Liver (tissue), 9 donors: ENCODE measurements around the gene RGP1. TPM values are rescaled to one million over a fixed set of nuclear protein-coding genes. Genes with fewer than 3 reads are reported as not detected.

Experiments
- DNase-seq: peaks from one replicate; pipeline ENCODE4 v3.0.0-alpha.2; 2017; ENCODE audit warnings: low spot score
- H3K27ac ChIP-seq, 2 donors: one replicate each; pipeline ENCODE4 v1.7.0; 2013; ENCODE audit warnings: inconsistent platforms in 2 of 2, low read length in 2 of 2, control low read depth in 1 of 2, low read depth in 1 of 2, mild to moderate bottlenecking in 1 of 2
- H3K27me3 ChIP-seq, 4 donors: one replicate each; pipeline versions ENCODE4 v1.6.1 to v1.7.0; 2013; ENCODE audit warnings: low read length in 3 of 4, inconsistent platforms in 1 of 4, mild to moderate bottlenecking in 1 of 4, moderate library complexity in 1 of 4; ENCODE audit not compliant: control insufficient read depth in 4 of 4, insufficient read depth in 4 of 4
- H3K36me3 ChIP-seq, 4 donors: one replicate each; pipeline versions ENCODE4 v1.6.1 to v1.7.0; 2013; ENCODE audit warnings: low read length in 3 of 4, mild to moderate bottlenecking in 3 of 4, low read depth in 1 of 4, moderate library complexity in 1 of 4; ENCODE audit not compliant: control insufficient read depth in 4 of 4, insufficient read depth in 3 of 4
- H3K4me1 ChIP-seq, 4 donors: one replicate each; pipeline versions ENCODE4 v1.6.1 to v1.7.0; 2013; ENCODE audit warnings: low read length in 3 of 4, mild to moderate bottlenecking in 3 of 4, moderate library complexity in 1 of 4; ENCODE audit not compliant: control insufficient read depth in 4 of 4, insufficient read depth in 4 of 4
- H3K4me3 ChIP-seq, 3 donors: one replicate each; pipeline versions ENCODE4 v1.6.1 to v1.7.0; 2013; ENCODE audit warnings: low read length in 3 of 3, control low read depth in 1 of 3, low read depth in 1 of 3, mild to moderate bottlenecking in 1 of 3
- H3K9ac ChIP-seq, 2 donors: one replicate each; pipeline ENCODE4 v1.7.0; 2013; ENCODE audit warnings: low read length in 2 of 2, mild to moderate bottlenecking in 2 of 2, moderate library complexity in 2 of 2, control low read depth in 1 of 2, low read depth in 1 of 2
- H3K9me3 ChIP-seq, 4 donors: one replicate each; pipeline versions ENCODE4 v1.6.1 to v1.7.0; 2013; ENCODE audit warnings: low read length in 3 of 4; ENCODE audit not compliant: control insufficient read depth in 4 of 4
- ATF3 ChIP-seq: IDR thresholded peaks from 2 replicates; pipeline ENCODE4 v1.6.1; 2016; ENCODE audit warnings: antibody characterized with exemption
- EGR1 ChIP-seq, 2 donors: IDR thresholded peaks; 2 replicates each; pipeline ENCODE4 v1.6.1; 2016 to 2018; ENCODE audit warnings: antibody characterized with exemption in 2 of 2, low read depth in 2 of 2
- FOXA1 ChIP-seq: IDR thresholded peaks from 2 replicates; pipeline ENCODE4 v1.6.1; 2016; ENCODE audit warnings: antibody characterized with exemption
- FOXA2 ChIP-seq: IDR thresholded peaks from 2 replicates; pipeline ENCODE4 v1.6.1; 2016; ENCODE audit warnings: antibody characterized with exemption
- HNF4A ChIP-seq, 2 donors: conservative IDR thresholded peaks; 2 replicates each; pipeline ENCODE4 v1.6.1; 2016; ENCODE audit warnings: antibody characterized with exemption in 2 of 2, mild to moderate bottlenecking in 2 of 2
- HNF4G ChIP-seq: IDR thresholded peaks from 2 replicates; pipeline ENCODE4 v1.6.1; 2016; ENCODE audit warnings: antibody characterized with exemption
- JUND ChIP-seq, 2 donors: IDR thresholded peaks; 2 replicates each; pipeline ENCODE4 v1.6.1; 2016; ENCODE audit warnings: antibody characterized with exemption in 2 of 2
- MAX ChIP-seq: IDR thresholded peaks from 2 replicates; pipeline ENCODE4 v1.6.1; 2016; ENCODE audit warnings: antibody characterized with exemption
- NR2F2 ChIP-seq: IDR thresholded peaks from 2 replicates; pipeline ENCODE4 v1.6.1; 2016; ENCODE audit warnings: antibody characterized with exemption
- RAD21 ChIP-seq, 2 donors: IDR thresholded peaks; 2 replicates each; pipeline ENCODE4 v1.6.1; 2016; ENCODE audit warnings: antibody characterized with exemption in 2 of 2, mild to moderate bottlenecking in 2 of 2
- RXRA ChIP-seq, 2 donors: IDR thresholded peaks; 2 replicates each; pipeline ENCODE4 v1.6.1; 2017 to 2018; ENCODE audit warnings: antibody characterized with exemption in 2 of 2, mild to moderate bottlenecking in 1 of 2
- SP1 ChIP-seq: IDR thresholded peaks from 2 replicates; pipeline ENCODE4 v1.6.1; 2018; ENCODE audit warnings: antibody characterized with exemption, mild to moderate bottlenecking
- TAF1 ChIP-seq: conservative IDR thresholded peaks from 2 replicates; pipeline ENCODE4 v1.6.1; 2016; ENCODE audit warnings: antibody characterized with exemption, mild to moderate bottlenecking
- YY1 ChIP-seq: IDR thresholded peaks from 2 replicates; pipeline ENCODE4 v1.6.1; 2016; ENCODE audit warnings: antibody characterized with exemption, mild to moderate bottlenecking
- WGBS: extraction: QIAGEN DNeasy Blood & Tissue Kit; methylation state at CpG from one replicate; pipeline ENCODE4 v1.1.7; 2013; 5-methylcytosine and 5-hydroxymethylcytosine counted together
- polyA plus RNA-seq, 2 donors: library from polyadenylated mRNA; stranded (reverse) in 1 of 2; unstranded in 1 of 2; fragments of 200-250 nt in 1 of 2; fragments of >200 nt in 1 of 2; fragmentation: Nextera tagmentation in 1 of 2; extraction: Ambion mirVana in 1 of 2; gene quantifications; one replicate each; pipeline versions ENCODE4 v1.2.1 to v1.2.3, GENCODE V29; 2013 to 2015
- total RNA-seq, 2 donors: library from RNA; depleted of rRNA; stranded (reverse); fragments of >200 nt; gene quantifications; one replicate each; pipeline ENCODE4 v1.2.3, GENCODE V29; 2014
- TF ChIP-seq, protein P1 (sequence below): IDR thresholded peaks from 2 replicates; pipeline ENCODE4 v1.6.1; 2016; ENCODE audit warnings: antibody characterized with exemption, mild to moderate bottlenecking
- TF ChIP-seq, protein P2 (sequence below): fragments of 150-350 bp; IDR thresholded peaks from 2 replicates; pipeline ENCODE4 v1.5.1; 2017; ENCODE audit warnings: improper control_type of control experiment, low read depth, low read length; ENCODE audit not compliant: missing input control
- TF ChIP-seq, protein P3 (sequence below): IDR thresholded peaks from 2 replicates; pipeline ENCODE4 v1.6.1; 2016; ENCODE audit warnings: antibody characterized with exemption
- donor health status: healthy.
- donor health status: healthy.
- donor health status: healthy.
- donor health status: healthy.
- donor health status: healthy.

RGP1 gene
- total and polyA plus RNA-seq, 4 donors: 2.6 to 10.7 (median 5.9) TPM

DNA sequence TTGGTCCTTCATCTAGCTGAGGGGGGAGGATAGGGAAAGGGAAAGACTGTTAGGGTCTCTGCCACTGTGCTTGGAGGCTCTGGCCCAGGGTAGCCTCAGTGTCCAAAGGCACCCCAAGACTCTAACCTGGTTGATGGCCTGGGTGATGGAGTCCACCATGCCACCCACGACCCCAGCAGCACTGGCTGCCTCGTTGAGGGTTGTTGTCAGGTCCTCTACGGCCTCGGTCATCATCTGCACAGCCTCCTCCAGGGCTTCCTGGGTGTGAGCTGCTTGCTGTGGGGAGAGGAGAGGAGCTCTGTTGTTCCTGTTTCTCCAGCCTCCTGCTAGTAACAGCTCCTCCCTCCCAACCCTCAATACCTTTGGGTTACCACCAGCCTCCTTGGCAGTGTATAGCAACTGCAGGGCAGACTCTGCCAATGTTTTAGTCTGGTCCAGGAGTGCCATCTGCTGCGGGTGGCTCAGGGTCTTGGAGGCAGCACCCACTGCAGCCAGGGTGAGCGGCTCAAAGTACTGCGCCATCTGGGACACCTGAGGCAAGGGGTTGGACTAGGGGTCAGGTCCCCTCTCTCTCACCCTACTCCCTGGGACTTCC is 43.2 kb upstream of the RGP1 start:
- Histone ChIP-seq H3K9ac (no peak overlapping the region), H3K4me3 (no peak overlapping the region), H3K9me3 (no peaks in the 10 kb centered on the region), H3K4me1 (no peaks in the 10 kb centered on the region), H3K27ac (no peak overlapping the region), H3K36me3 (peaks cover 46 to 92% (median 88%) of the 10 kb centered on the region in 4 donors), H3K27me3 (no peaks in the 10 kb centered on the region)
- WGBS: 95% methylated on average over 7 of the region's 7 CpGs
- DNase-seq: no peak
- TF ChIP-seq FOXA1: no peak
- TF ChIP-seq, protein P1, sequence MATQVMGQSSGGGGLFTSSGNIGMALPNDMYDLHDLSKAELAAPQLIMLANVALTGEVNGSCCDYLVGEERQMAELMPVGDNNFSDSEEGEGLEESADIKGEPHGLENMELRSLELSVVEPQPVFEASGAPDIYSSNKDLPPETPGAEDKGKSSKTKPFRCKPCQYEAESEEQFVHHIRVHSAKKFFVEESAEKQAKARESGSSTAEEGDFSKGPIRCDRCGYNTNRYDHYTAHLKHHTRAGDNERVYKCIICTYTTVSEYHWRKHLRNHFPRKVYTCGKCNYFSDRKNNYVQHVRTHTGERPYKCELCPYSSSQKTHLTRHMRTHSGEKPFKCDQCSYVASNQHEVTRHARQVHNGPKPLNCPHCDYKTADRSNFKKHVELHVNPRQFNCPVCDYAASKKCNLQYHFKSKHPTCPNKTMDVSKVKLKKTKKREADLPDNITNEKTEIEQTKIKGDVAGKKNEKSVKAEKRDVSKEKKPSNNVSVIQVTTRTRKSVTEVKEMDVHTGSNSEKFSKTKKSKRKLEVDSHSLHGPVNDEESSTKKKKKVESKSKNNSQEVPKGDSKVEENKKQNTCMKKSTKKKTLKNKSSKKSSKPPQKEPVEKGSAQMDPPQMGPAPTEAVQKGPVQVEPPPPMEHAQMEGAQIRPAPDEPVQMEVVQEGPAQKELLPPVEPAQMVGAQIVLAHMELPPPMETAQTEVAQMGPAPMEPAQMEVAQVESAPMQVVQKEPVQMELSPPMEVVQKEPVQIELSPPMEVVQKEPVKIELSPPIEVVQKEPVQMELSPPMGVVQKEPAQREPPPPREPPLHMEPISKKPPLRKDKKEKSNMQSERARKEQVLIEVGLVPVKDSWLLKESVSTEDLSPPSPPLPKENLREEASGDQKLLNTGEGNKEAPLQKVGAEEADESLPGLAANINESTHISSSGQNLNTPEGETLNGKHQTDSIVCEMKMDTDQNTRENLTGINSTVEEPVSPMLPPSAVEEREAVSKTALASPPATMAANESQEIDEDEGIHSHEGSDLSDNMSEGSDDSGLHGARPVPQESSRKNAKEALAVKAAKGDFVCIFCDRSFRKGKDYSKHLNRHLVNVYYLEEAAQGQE: no peak
- no peak for TF ChIP-seq NR2F2
- no peak for TF ChIP-seq HNF4G
- no peak for TF ChIP-seq MAX
- TF ChIP-seq YY1: no peak
- no peak for TF ChIP-seq HNF4A (conservative IDR thresholded peaks at IDR 0.05)
- TF ChIP-seq, protein P2, sequence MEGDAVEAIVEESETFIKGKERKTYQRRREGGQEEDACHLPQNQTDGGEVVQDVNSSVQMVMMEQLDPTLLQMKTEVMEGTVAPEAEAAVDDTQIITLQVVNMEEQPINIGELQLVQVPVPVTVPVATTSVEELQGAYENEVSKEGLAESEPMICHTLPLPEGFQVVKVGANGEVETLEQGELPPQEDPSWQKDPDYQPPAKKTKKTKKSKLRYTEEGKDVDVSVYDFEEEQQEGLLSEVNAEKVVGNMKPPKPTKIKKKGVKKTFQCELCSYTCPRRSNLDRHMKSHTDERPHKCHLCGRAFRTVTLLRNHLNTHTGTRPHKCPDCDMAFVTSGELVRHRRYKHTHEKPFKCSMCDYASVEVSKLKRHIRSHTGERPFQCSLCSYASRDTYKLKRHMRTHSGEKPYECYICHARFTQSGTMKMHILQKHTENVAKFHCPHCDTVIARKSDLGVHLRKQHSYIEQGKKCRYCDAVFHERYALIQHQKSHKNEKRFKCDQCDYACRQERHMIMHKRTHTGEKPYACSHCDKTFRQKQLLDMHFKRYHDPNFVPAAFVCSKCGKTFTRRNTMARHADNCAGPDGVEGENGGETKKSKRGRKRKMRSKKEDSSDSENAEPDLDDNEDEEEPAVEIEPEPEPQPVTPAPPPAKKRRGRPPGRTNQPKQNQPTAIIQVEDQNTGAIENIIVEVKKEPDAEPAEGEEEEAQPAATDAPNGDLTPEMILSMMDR: no peak
- TF ChIP-seq ATF3: no peak
- no peak for TF ChIP-seq FOXA2
- TF ChIP-seq RAD21 (IDR thresholded peaks at IDR 0.05): no peak
- no peak for TF ChIP-seq RXRA (IDR thresholded peaks at IDR 0.05)
- TF ChIP-seq, protein P3, sequence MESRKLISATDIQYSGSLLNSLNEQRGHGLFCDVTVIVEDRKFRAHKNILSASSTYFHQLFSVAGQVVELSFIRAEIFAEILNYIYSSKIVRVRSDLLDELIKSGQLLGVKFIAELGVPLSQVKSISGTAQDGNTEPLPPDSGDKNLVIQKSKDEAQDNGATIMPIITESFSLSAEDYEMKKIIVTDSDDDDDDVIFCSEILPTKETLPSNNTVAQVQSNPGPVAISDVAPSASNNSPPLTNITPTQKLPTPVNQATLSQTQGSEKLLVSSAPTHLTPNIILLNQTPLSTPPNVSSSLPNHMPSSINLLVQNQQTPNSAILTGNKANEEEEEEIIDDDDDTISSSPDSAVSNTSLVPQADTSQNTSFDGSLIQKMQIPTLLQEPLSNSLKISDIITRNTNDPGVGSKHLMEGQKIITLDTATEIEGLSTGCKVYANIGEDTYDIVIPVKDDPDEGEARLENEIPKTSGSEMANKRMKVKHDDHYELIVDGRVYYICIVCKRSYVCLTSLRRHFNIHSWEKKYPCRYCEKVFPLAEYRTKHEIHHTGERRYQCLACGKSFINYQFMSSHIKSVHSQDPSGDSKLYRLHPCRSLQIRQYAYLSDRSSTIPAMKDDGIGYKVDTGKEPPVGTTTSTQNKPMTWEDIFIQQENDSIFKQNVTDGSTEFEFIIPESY: no peak
- no peak for TF ChIP-seq SP1
- no peak for TF ChIP-seq JUND (IDR thresholded peaks at IDR 0.05)
- TF ChIP-seq TAF1: no peak
- no peak for TF ChIP-seq EGR1 (IDR thresholded peaks at IDR 0.05; ENCODE audit: low read depth in 2 of 2)
